GM10266 (cell line): ENCODE measurements around the gene PRKAA1.

ENCODE experiments used
- DNase-seq: peaks from one replicate; pipeline ENCODE4 v3.0.0; 2012; ENCODE audit errors: extremely low spot score
- CTCF ChIP-seq: IDR thresholded peaks from 2 replicates; pipeline ENCODE4 v1.5.1; 2012; ENCODE audit warnings: mild to moderate bottlenecking, low read depth; ENCODE audit not compliant: control insufficient read depth, insufficient read depth; ENCODE audit errors: missing control alignments

Gene PRKAA1

GRCh38 chr5:40798012-40798800, at the start of gene PRKAA1:
Gene PRKAA1 (minus strand): TSS chr5:40798374. CDS start chr5:40798189, 185 bp downstream.
- peak; percentile 95 for DNase-seq
- peak; percentile 79 for TF ChIP-seq CTCF

GRCh38 chr5:40847525-40847924, 49.4 kb upstream of the PRKAA1 start:
- TF ChIP-seq CTCF, result no peak
- no peak for DNase-seq

- TF ChIP-seq CTCF, result no peak
- no peak for DNase-seq
Observed at GRCh38 chr5:40846371-40846770, 48.2 kb upstream of the PRKAA1 start.

GRCh38 chr5:40844565-40844964, 46.4 kb upstream of the PRKAA1 start:
- TF ChIP-seq CTCF, result no peak
- no peak for DNase-seq

- no peak for DNase-seq
- TF ChIP-seq CTCF, result no peak
Observed at GRCh38 chr5:40842351-40842750, 44.2 kb upstream of the PRKAA1 start.

GRCh38 chr5:40841068-40841805, 43.1 kb upstream of the PRKAA1 start, which contains the start of gene CARD6:
Gene CARD6 (plus strand): TSS chr5:40841367. CDS start chr5:40841383, 16 bp downstream.
- TF ChIP-seq CTCF, result no peak
- no peak for DNase-seq

- TF ChIP-seq CTCF, result no peak
- no peak for DNase-seq
Observed at GRCh38 chr5:40838086-40838485, 39.9 kb upstream of the PRKAA1 start.
